Measurements from ENCODE around the gene ANP32D. TPM values are rescaled to one million over a fixed set of nuclear protein-coding genes. Genes with fewer than 3 reads are reported as not detected.
"Not testable (repeated sequence)": the region's sequence is repeated elsewhere in the genome, so short reads cannot be mapped to it uniquely, and the experiment has no call there.

ANP32D gene
- total and polyA plus RNA-seq, 5 donors from 2014 or later: not detected

GRCh38 chr12:48500281-48500680 is 27.9 kb downstream of the ANP32D start:
- not testable (repeated sequence) for H3K36me3 Mint-ChIP-seq; DNase-seq; H3K4me3 ChIP-seq (ENCODE audit: low read depth, low read length); H3K36me3 ChIP-seq (ENCODE audit: control insufficient read depth, insufficient read depth, low read length); H3K4me1 Mint-ChIP-seq; H3K9me3 Mint-ChIP-seq; H3K27ac ChIP-seq (ENCODE audit: insufficient read depth, low read length, poor library complexity, severe bottlenecking); H3K9me3 ChIP-seq (ENCODE audit: control insufficient read depth in 2 of 2, low read length in 2 of 2); ATAC-seq (ENCODE audit: low read depth in 2 of 2); H3K27ac Mint-ChIP-seq; H3K4me3 Mint-ChIP-seq; H3K4me1 ChIP-seq (ENCODE audit: control insufficient read depth, insufficient read depth, low read length, poor library complexity, severe bottlenecking)
- peaks cover 10% of the 10 kb centered on the region for H3K27me3 ChIP-seq (ENCODE audit: control insufficient read depth, insufficient read depth, low read length)
- H3K27me3 Mint-ChIP-seq: peaks cover 30% of the 10 kb centered on the region

- not testable (repeated sequence) for H3K4me3 ChIP-seq (ENCODE audit: low read depth, low read length); ATAC-seq (ENCODE audit: low read depth in 2 of 2); H3K4me1 ChIP-seq (ENCODE audit: control insufficient read depth, insufficient read depth, low read length, poor library complexity, severe bottlenecking); H3K36me3 Mint-ChIP-seq; H3K9me3 Mint-ChIP-seq; H3K36me3 ChIP-seq (ENCODE audit: control insufficient read depth, insufficient read depth, low read length); H3K27ac Mint-ChIP-seq; H3K4me3 Mint-ChIP-seq; H3K9me3 ChIP-seq (ENCODE audit: control insufficient read depth in 2 of 2, low read length in 2 of 2); H3K4me1 Mint-ChIP-seq; DNase-seq; H3K27ac ChIP-seq (ENCODE audit: insufficient read depth, low read length, poor library complexity, severe bottlenecking)
- H3K27me3 ChIP-seq (ENCODE audit: control insufficient read depth, insufficient read depth, low read length): peaks cover 11% of the 10 kb centered on the region
- peaks cover 46% of the 10 kb centered on the region for H3K27me3 Mint-ChIP-seq
Observed at GRCh38 chr12:48506836-48507235, 34.5 kb downstream of the ANP32D start.

GRCh38 chr12:48508987-48509386 is 36.6 kb downstream of the ANP32D start:
- Mint-ChIP-seq H3K27me3 (peaks cover 34% of the 10 kb centered on the region), H3K27ac (no peak overlapping the region), H3K4me3 (no peak overlapping the region), H3K36me3 (no peaks in the 10 kb centered on the region), H3K4me1 (no peaks in the 10 kb centered on the region), H3K9me3 (peaks cover 0 to 10% (median 4%) of the 10 kb centered on the region in 7 donors)
- Histone ChIP-seq H3K36me3 (ENCODE audit: control insufficient read depth, insufficient read depth, low read length) (no peaks in the 10 kb centered on the region), H3K27ac (ENCODE audit: insufficient read depth, low read length, poor library complexity, severe bottlenecking) (no peak overlapping the region), H3K27me3 (ENCODE audit: control insufficient read depth, insufficient read depth, low read length) (peaks cover 8% of the 10 kb centered on the region), H3K4me1 (ENCODE audit: control insufficient read depth, insufficient read depth, low read length, poor library complexity, severe bottlenecking) (no peaks in the 10 kb centered on the region), H3K9me3 (ENCODE audit: control insufficient read depth in 2 of 2, low read length in 2 of 2) (peaks cover 7% of the 10 kb centered on the region in 2 experiments), H3K4me3 (ENCODE audit: low read depth, low read length) (no peak overlapping the region)
- no peak for DNase-seq
- no peak for ATAC-seq (ENCODE audit: low read depth in 2 of 2)

- ATAC-seq (ENCODE audit: low read depth in 2 of 2) (no peak), DNase-seq (no peak)
- no peak overlapping the region for H3K27ac ChIP-seq (ENCODE audit: insufficient read depth, low read length, poor library complexity, severe bottlenecking)
- peaks cover 7% of the 10 kb centered on the region in 2 experiments for H3K9me3 ChIP-seq (ENCODE audit: control insufficient read depth in 2 of 2, low read length in 2 of 2)
- no peaks in the 10 kb centered on the region for H3K36me3 ChIP-seq (ENCODE audit: control insufficient read depth, insufficient read depth, low read length)
- no peak overlapping the region for H3K4me3 Mint-ChIP-seq
- H3K36me3 Mint-ChIP-seq: no peaks in the 10 kb centered on the region
- H3K4me1 Mint-ChIP-seq: no peaks in the 10 kb centered on the region
- H3K27me3 Mint-ChIP-seq: peaks cover 28% of the 10 kb centered on the region
- no peaks in the 10 kb centered on the region for H3K4me1 ChIP-seq (ENCODE audit: control insufficient read depth, insufficient read depth, low read length, poor library complexity, severe bottlenecking)
- H3K4me3 ChIP-seq (ENCODE audit: low read depth, low read length): no peak overlapping the region
- peaks cover 0 to 16% (median 4%) of the 10 kb centered on the region in 7 donors for H3K9me3 Mint-ChIP-seq
- peaks cover 2% of the 10 kb centered on the region for H3K27me3 ChIP-seq (ENCODE audit: control insufficient read depth, insufficient read depth, low read length)
- H3K27ac Mint-ChIP-seq: no peak overlapping the region
Observed at GRCh38 chr12:48510111-48510510, 37.8 kb downstream of the ANP32D start.

GRCh38 chr12:48512855-48513254 is 40.5 kb downstream of the ANP32D start:
- no peaks in the 10 kb centered on the region for H3K27me3 ChIP-seq (ENCODE audit: control insufficient read depth, insufficient read depth, low read length)
- H3K4me3 ChIP-seq (ENCODE audit: low read depth, low read length): no peak overlapping the region
- H3K4me1 ChIP-seq (ENCODE audit: control insufficient read depth, insufficient read depth, low read length, poor library complexity, severe bottlenecking): no peaks in the 10 kb centered on the region
- Mint-ChIP-seq H3K4me3 (no peak overlapping the region), H3K4me1 (no peaks in the 10 kb centered on the region), H3K27ac (no peak overlapping the region), H3K9me3 (peaks cover 0 to 16% (median 3%) of the 10 kb centered on the region in 7 donors), H3K36me3 (no peaks in the 10 kb centered on the region), H3K27me3 (peaks cover 8% of the 10 kb centered on the region)
- DNase-seq: no peak
- H3K27ac ChIP-seq (ENCODE audit: insufficient read depth, low read length, poor library complexity, severe bottlenecking): no peak overlapping the region
- H3K36me3 ChIP-seq (ENCODE audit: control insufficient read depth, insufficient read depth, low read length): no peaks in the 10 kb centered on the region
- peaks cover 7% of the 10 kb centered on the region in 2 experiments for H3K9me3 ChIP-seq (ENCODE audit: control insufficient read depth in 2 of 2, low read length in 2 of 2)
- no peak for ATAC-seq (ENCODE audit: low read depth in 2 of 2)

GRCh38 chr12:48514728-48515127 is 42.4 kb downstream of the ANP32D start:
- no peaks in the 10 kb centered on the region for H3K4me1 Mint-ChIP-seq
- DNase-seq: no peak
- H3K9me3 Mint-ChIP-seq: peaks cover 0 to 16% (median 3%) of the 10 kb centered on the region in 7 donors
- Histone ChIP-seq H3K4me3 (ENCODE audit: low read depth, low read length) (no peak overlapping the region), H3K9me3 (ENCODE audit: control insufficient read depth in 2 of 2, low read length in 2 of 2) (peaks cover 7% of the 10 kb centered on the region in 2 experiments), H3K27me3 (ENCODE audit: control insufficient read depth, insufficient read depth, low read length) (no peaks in the 10 kb centered on the region), H3K4me1 (ENCODE audit: control insufficient read depth, insufficient read depth, low read length, poor library complexity, severe bottlenecking) (no peaks in the 10 kb centered on the region), H3K27ac (ENCODE audit: insufficient read depth, low read length, poor library complexity, severe bottlenecking) (no peak overlapping the region), H3K36me3 (ENCODE audit: control insufficient read depth, insufficient read depth, low read length) (no peaks in the 10 kb centered on the region)
- H3K4me3 Mint-ChIP-seq: no peak overlapping the region
- no peak for ATAC-seq (ENCODE audit: low read depth in 2 of 2)
- H3K27ac Mint-ChIP-seq: peak overlapping the region in 1 of 3 donors; percentile 74
- no peaks in the 10 kb centered on the region for H3K27me3 Mint-ChIP-seq
- no peaks in the 10 kb centered on the region for H3K36me3 Mint-ChIP-seq

- not testable (repeated sequence) for H3K4me3 ChIP-seq (ENCODE audit: low read depth, low read length); H3K36me3 Mint-ChIP-seq; H3K27ac Mint-ChIP-seq; DNase-seq; H3K9me3 ChIP-seq (ENCODE audit: control insufficient read depth in 2 of 2, low read length in 2 of 2); H3K27me3 ChIP-seq (ENCODE audit: control insufficient read depth, insufficient read depth, low read length); H3K4me1 Mint-ChIP-seq; H3K27ac ChIP-seq (ENCODE audit: insufficient read depth, low read length, poor library complexity, severe bottlenecking); H3K27me3 Mint-ChIP-seq; H3K9me3 Mint-ChIP-seq; H3K4me1 ChIP-seq (ENCODE audit: control insufficient read depth, insufficient read depth, low read length, poor library complexity, severe bottlenecking); H3K4me3 Mint-ChIP-seq; ATAC-seq (ENCODE audit: low read depth in 2 of 2); H3K36me3 ChIP-seq (ENCODE audit: control insufficient read depth, insufficient read depth, low read length)
Observed at GRCh38 chr12:48520381-48520780, 48.0 kb downstream of the ANP32D start.
